Measurements from ENCODE around the gene ADGRA3. TPM values are rescaled to one million over a fixed set of nuclear protein-coding genes. Genes with fewer than 3 reads are reported as not detected.

ADGRA3 gene
- total RNA-seq, 3 donors from 2014 or later (not counting 1 experiment from before 2014, with no cell fraction given) = 5.5 to 15.8 (median 8.2) TPM

DNA sequence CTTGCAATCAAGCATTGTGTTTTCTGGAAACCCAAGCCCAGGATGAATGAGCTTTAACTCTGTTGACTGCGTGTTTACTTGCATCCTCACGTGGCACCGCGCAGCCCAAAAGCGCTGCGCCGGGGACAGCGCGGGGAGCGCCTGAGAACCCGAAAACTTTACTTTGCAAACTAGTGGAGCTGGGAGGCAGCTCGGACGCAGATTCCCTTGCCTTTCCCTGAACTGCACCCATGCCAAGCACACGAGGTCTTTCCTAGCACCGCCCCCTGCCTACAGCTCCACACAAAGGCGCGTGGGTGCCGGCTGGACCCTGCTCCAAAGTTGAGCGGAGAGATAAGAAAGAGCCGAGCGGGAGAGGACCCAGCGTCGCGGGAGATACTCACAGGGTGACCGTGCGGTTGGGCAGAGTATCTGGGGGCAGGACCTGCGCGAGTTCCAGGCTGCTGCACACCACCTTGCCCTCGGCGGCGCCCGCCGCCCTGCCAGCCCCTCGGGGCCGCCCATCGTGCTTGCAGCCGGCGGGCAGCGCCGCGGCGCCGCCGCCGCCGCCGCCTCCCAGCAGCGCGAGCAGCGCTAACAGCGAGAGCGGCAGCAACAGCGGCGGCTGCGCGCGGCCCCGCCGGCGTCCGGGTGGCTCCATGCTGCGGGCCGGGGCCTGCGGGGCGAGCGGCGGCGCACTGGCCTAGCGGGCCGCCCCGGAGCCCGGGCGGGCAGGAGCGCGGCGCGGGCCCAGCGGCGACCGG, 550 bp downstream of the ADGRA3 start:
- intact Hi-C loops (cut with micrococcal nuclease) = loop anchor here (5.0 kb wide), 1 partner anchor 33 kb away; no protein-coding TSS in a partner anchor
- ATAC-seq = peak; percentile 71 to 83 (median 74)
- Mint-ChIP-seq H3K27ac (peak overlapping the region; percentile 58 to 85), H3K9me3 (no peaks in the 10 kb centered on the region), H3K4me1 (peaks cover 26 to 29% of the 10 kb centered on the region in 2 donors), H3K36me3 (no peaks in the 10 kb centered on the region), H3K4me3 (peak overlapping the region; percentile 99), H3K27me3 (ENCODE audit: low read depth in 2 of 2) (peaks cover 0 to 6% of the 10 kb centered on the region in 2 donors)
- H3K4me1 ChIP-seq (ENCODE audit: control insufficient read depth, insufficient read depth, low read length) = peaks cover 10% of the 10 kb centered on the region
- H3K27me3 ChIP-seq (ENCODE audit: control insufficient read depth, insufficient read depth, low read length) = peaks cover 2% of the 10 kb centered on the region
- WGBS (ENCODE audit: insufficient coverage) = 2% methylated on average over 80 of the region's 80 CpGs
- H3K36me3 ChIP-seq (ENCODE audit: control insufficient read depth, insufficient read depth, low read length) = no peaks in the 10 kb centered on the region
- TF ChIP-seq, protein P1, sequence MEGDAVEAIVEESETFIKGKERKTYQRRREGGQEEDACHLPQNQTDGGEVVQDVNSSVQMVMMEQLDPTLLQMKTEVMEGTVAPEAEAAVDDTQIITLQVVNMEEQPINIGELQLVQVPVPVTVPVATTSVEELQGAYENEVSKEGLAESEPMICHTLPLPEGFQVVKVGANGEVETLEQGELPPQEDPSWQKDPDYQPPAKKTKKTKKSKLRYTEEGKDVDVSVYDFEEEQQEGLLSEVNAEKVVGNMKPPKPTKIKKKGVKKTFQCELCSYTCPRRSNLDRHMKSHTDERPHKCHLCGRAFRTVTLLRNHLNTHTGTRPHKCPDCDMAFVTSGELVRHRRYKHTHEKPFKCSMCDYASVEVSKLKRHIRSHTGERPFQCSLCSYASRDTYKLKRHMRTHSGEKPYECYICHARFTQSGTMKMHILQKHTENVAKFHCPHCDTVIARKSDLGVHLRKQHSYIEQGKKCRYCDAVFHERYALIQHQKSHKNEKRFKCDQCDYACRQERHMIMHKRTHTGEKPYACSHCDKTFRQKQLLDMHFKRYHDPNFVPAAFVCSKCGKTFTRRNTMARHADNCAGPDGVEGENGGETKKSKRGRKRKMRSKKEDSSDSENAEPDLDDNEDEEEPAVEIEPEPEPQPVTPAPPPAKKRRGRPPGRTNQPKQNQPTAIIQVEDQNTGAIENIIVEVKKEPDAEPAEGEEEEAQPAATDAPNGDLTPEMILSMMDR (IDR thresholded peaks at IDR 0.05) = no peak
- no peaks in the 10 kb centered on the region for H3K9me3 ChIP-seq (ENCODE audit: control insufficient read depth, insufficient read depth, low read length)
- no peak overlapping the region for H3K27ac ChIP-seq (ENCODE audit: low read length)
- H3K4me3 ChIP-seq (ENCODE audit: low read length) = peak overlapping the region; percentile 48
- peak; percentile 32 to 33 for DNase-seq

- no peak for DNase-seq
- Histone ChIP-seq H3K9me3 (ENCODE audit: control insufficient read depth, insufficient read depth, low read length) (no peaks in the 10 kb centered on the region), H3K4me3 (ENCODE audit: low read length) (no peak overlapping the region), H3K27me3 (ENCODE audit: control insufficient read depth, insufficient read depth, low read length) (peaks cover 2% of the 10 kb centered on the region), H3K36me3 (ENCODE audit: control insufficient read depth, insufficient read depth, low read length) (no peaks in the 10 kb centered on the region), H3K27ac (ENCODE audit: low read length) (no peak overlapping the region), H3K4me1 (ENCODE audit: control insufficient read depth, insufficient read depth, low read length) (peaks cover 10% of the 10 kb centered on the region)
- 20% methylated on average over 8 of the region's 8 CpGs for WGBS (ENCODE audit: insufficient coverage)
- ATAC-seq = no peak
- no peaks in the 10 kb centered on the region for H3K9me3 Mint-ChIP-seq
- H3K27ac Mint-ChIP-seq = no peak overlapping the region
- peaks cover 26 to 32% of the 10 kb centered on the region in 2 donors for H3K4me1 Mint-ChIP-seq
- H3K4me3 Mint-ChIP-seq = peak overlapping the region; percentile 99
- TF ChIP-seq, protein P1 (IDR thresholded peaks at IDR 0.05) = no peak
- intact Hi-C loops (cut with micrococcal nuclease) = no loop called here
- no peaks in the 10 kb centered on the region for H3K36me3 Mint-ChIP-seq
- H3K27me3 Mint-ChIP-seq (ENCODE audit: low read depth in 2 of 2) = peaks cover 0 to 6% of the 10 kb centered on the region in 2 donors
Observed at GRCh38 chr4:22514481-22514880, 1.4 kb downstream of the ADGRA3 start.

GRCh38 chr4:22514001-22514400, 1.9 kb downstream of the ADGRA3 start:
- no peaks in the 10 kb centered on the region for H3K36me3 ChIP-seq (ENCODE audit: control insufficient read depth, insufficient read depth, low read length)
- no peak for ATAC-seq
- H3K27me3 ChIP-seq (ENCODE audit: control insufficient read depth, insufficient read depth, low read length) = peaks cover 2% of the 10 kb centered on the region
- TF ChIP-seq, protein P1 (IDR thresholded peaks at IDR 0.05) = no peak
- intact Hi-C loops (cut with micrococcal nuclease) = no loop called here
- no peak for DNase-seq
- no peak overlapping the region for H3K4me3 Mint-ChIP-seq
- no peak overlapping the region for H3K4me3 ChIP-seq (ENCODE audit: low read length)
- H3K9me3 ChIP-seq (ENCODE audit: control insufficient read depth, insufficient read depth, low read length) = no peaks in the 10 kb centered on the region
- WGBS (ENCODE audit: insufficient coverage) = 72% methylated on average over 5 of the region's 6 CpGs
- peaks cover 26 to 33% of the 10 kb centered on the region in 2 donors for H3K4me1 Mint-ChIP-seq
- no peak overlapping the region for H3K27ac ChIP-seq (ENCODE audit: low read length)
- H3K27ac Mint-ChIP-seq = no peak overlapping the region
- no peaks in the 10 kb centered on the region for H3K36me3 Mint-ChIP-seq
- no peaks in the 10 kb centered on the region for H3K9me3 Mint-ChIP-seq
- peaks cover 0 to 6% of the 10 kb centered on the region in 2 donors for H3K27me3 Mint-ChIP-seq (ENCODE audit: low read depth in 2 of 2)
- H3K4me1 ChIP-seq (ENCODE audit: control insufficient read depth, insufficient read depth, low read length) = peaks cover 10% of the 10 kb centered on the region

Measured in natural killer cell (primary cell).